Mesenchymal stem cell (in vitro differentiated cells and primary cell): ENCODE measurements around the gene TMEM44.

Experiments
- DNase-seq: peaks from one replicate; pipeline ENCODE4 v3.0.0-alpha.2; 2013
- H2AFZ ChIP-seq: one replicate; pipeline ENCODE4 v1.6.1; 2013; ENCODE audit warnings: low read depth, mild to moderate bottlenecking, control low read depth, inconsistent platforms, low read length, moderate library complexity
- H2AK5ac ChIP-seq: 2 replicates; pipeline ENCODE4 v1.6.1; 2013; ENCODE audit warnings: low read length, moderate library complexity, mild to moderate bottlenecking, inconsistent platforms; ENCODE audit not compliant: severe bottlenecking
- H2BK120ac ChIP-seq: one replicate; pipeline ENCODE4 v1.6.1; 2013; ENCODE audit warnings: low read depth, mild to moderate bottlenecking, inconsistent platforms, low read length, moderate library complexity
- H2BK12ac ChIP-seq, 2 experiments: one replicate each; pipeline ENCODE4 v1.6.1; 2013; ENCODE audit warnings: inconsistent platforms in 2 of 2, low read length in 2 of 2, mild to moderate bottlenecking in 2 of 2, moderate library complexity in 2 of 2, control low read depth in 1 of 2
- H2BK15ac ChIP-seq: one replicate; pipeline ENCODE4 v1.6.1; 2013; ENCODE audit warnings: mild to moderate bottlenecking, low read depth, inconsistent platforms; ENCODE audit not compliant: poor library complexity, severe bottlenecking
- H2BK5ac ChIP-seq: 2 replicates; pipeline ENCODE4 v1.6.1; 2013; ENCODE audit warnings: low read depth, mild to moderate bottlenecking, low read length, control low read depth, inconsistent platforms; ENCODE audit not compliant: poor library complexity, severe bottlenecking
- H3K14ac ChIP-seq, 2 experiments: one replicate each; pipeline ENCODE4 v1.6.1; 2013; ENCODE audit warnings: inconsistent platforms in 2 of 2, low read length in 2 of 2, control low read depth in 1 of 2, mild to moderate bottlenecking in 1 of 2, moderate library complexity in 1 of 2
- H3K18ac ChIP-seq, 2 experiments: one replicate each; pipeline ENCODE4 v1.6.1; 2013; ENCODE audit warnings: inconsistent platforms in 2 of 2, low read length in 2 of 2, control low read depth in 1 of 2, low read depth in 1 of 2, mild to moderate bottlenecking in 1 of 2
- H3K23ac ChIP-seq, 2 experiments: one replicate each; pipeline ENCODE4 v1.6.1; 2013; ENCODE audit warnings: inconsistent platforms in 2 of 2, low read length in 2 of 2, mild to moderate bottlenecking in 2 of 2, moderate library complexity in 2 of 2, control low read depth in 1 of 2
- H3K27ac ChIP-seq: 2 replicates; pipeline ENCODE4 v1.5.1; 2013; ENCODE audit warnings: mild to moderate bottlenecking, moderate library complexity, low read length, control low read depth, inconsistent platforms; ENCODE audit not compliant: poor library complexity, severe bottlenecking
- H3K27me3 ChIP-seq, 2 experiments: 2 replicates each; pipeline versions ENCODE4 v1.6.1 to v1.7.0; 2013; ENCODE audit warnings: low read length in 2 of 2, mild to moderate bottlenecking in 2 of 2, moderate library complexity in 2 of 2, control low read depth in 1 of 2, inconsistent platforms in 1 of 2; ENCODE audit not compliant: control insufficient read depth in 1 of 2, insufficient read depth in 1 of 2
- H3K36me3 ChIP-seq, 2 experiments: 2 replicates each; pipeline versions ENCODE4 v1.6.1 to v1.7.0; 2013; ENCODE audit warnings: low read length in 2 of 2, control low read depth in 1 of 2, inconsistent platforms in 1 of 2, low read depth in 1 of 2, mild to moderate bottlenecking in 1 of 2; ENCODE audit not compliant: insufficient read depth in 2 of 2, control insufficient read depth in 1 of 2
- H3K4ac ChIP-seq, 2 experiments: one replicate each; pipeline ENCODE4 v1.6.1; 2013; ENCODE audit warnings: inconsistent platforms in 2 of 2, low read length in 2 of 2, mild to moderate bottlenecking in 2 of 2, moderate library complexity in 2 of 2, control low read depth in 1 of 2, low read depth in 1 of 2
- H3K4me1 ChIP-seq: 2 replicates; pipeline ENCODE4 v1.6.1; 2013; ENCODE audit warnings: low read depth, low read length, control low read depth; ENCODE audit not compliant: control insufficient read depth, insufficient read depth
- H3K4me2 ChIP-seq: 2 replicates; pipeline ENCODE4 v1.6.1; 2013; ENCODE audit warnings: low read length, mild to moderate bottlenecking, inconsistent platforms; ENCODE audit not compliant: poor library complexity, severe bottlenecking
- H3K4me3 ChIP-seq, 2 experiments: 2 replicates each; pipeline versions ENCODE4 v1.5.1 to v1.7.0; 2013; ENCODE audit warnings: low read length in 2 of 2, mild to moderate bottlenecking in 2 of 2, control low read depth in 1 of 2, low read depth in 1 of 2; ENCODE audit not compliant: insufficient read depth in 1 of 2
- H3K79me1 ChIP-seq: replicated peaks from 2 replicates; pipeline ENCODE4 v1.6.1; 2013; ENCODE audit warnings: mild to moderate bottlenecking, control low read depth, low read length, inconsistent platforms; ENCODE audit not compliant: poor library complexity, severe bottlenecking
- H3K9ac ChIP-seq: 2 replicates; pipeline ENCODE4 v1.7.0; 2013; ENCODE audit warnings: mild to moderate bottlenecking, low read length, moderate library complexity
- H3K9me3 ChIP-seq: 2 replicates; pipeline ENCODE4 v1.7.0; 2013; ENCODE audit warnings: mild to moderate bottlenecking, low read length; ENCODE audit not compliant: control insufficient read depth
- H4K8ac ChIP-seq: one replicate; pipeline ENCODE4 v1.6.1; 2013; ENCODE audit warnings: inconsistent platforms, mild to moderate bottlenecking, low read length, moderate library complexity
- H4K91ac ChIP-seq: one replicate; pipeline ENCODE4 v1.6.1; 2013; ENCODE audit warnings: mild to moderate bottlenecking, low read length, inconsistent platforms
- WGBS: methylation state at CpG from one replicate; pipeline ENCODE4 v1.1.7; 2013; ENCODE audit warnings: mixed read lengths; 5-methylcytosine and 5-hydroxymethylcytosine counted together

Gene TMEM44

DNA sequence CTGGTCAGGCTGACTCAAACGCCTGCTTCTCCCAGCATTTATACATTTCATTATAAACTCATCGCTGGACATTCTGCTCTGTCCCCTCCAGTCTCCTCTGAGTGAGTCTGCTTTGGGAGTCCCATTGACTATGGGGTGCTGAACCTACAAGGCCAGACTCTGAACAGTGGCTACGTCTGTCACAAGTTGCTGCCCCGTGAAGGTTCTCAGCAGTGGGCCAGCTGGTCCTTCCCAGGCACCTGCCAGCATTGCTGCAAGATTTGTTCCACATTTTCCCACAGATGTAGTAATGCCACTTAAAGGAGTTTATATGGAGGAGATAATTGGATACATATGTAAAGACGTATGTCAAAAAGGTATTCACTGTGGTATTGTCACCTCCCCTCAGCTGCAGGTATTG lies 73.7 kb downstream of the TMEM44 start:
- no peak overlapping the region for H3K23ac ChIP-seq
- H2BK5ac ChIP-seq, result no peak overlapping the region
- H4K91ac ChIP-seq, result no peak overlapping the region
- H3K14ac ChIP-seq, result no peak overlapping the region
- H2AFZ ChIP-seq, result no peak overlapping the region
- H3K9ac ChIP-seq, result no peak overlapping the region
- peaks cover 8% of the 10 kb centered on the region for H3K4me1 ChIP-seq
- H2BK120ac ChIP-seq, result peak overlapping the region; percentile 39
- H3K27me3 ChIP-seq, result no peaks in the 10 kb centered on the region
- no peak overlapping the region for H4K8ac ChIP-seq
- no peak overlapping the region for H3K4ac ChIP-seq
- no peak overlapping the region for H3K4me2 ChIP-seq
- DNase-seq, result no peak
- H3K9me3 ChIP-seq, result no peaks in the 10 kb centered on the region
- no peak overlapping the region for H3K4me3 ChIP-seq
- no peak overlapping the region for H2BK12ac ChIP-seq
- no peak overlapping the region for H3K27ac ChIP-seq
- H3K36me3 ChIP-seq, result no peaks in the 10 kb centered on the region
- WGBS, result 97% methylated on average over 5 of the region's 5 CpGs
- peak overlapping the region in 1 of 2 experiments; percentile 30 for H3K18ac ChIP-seq
- no peaks in the 10 kb centered on the region for H3K79me1 ChIP-seq
- H2AK5ac ChIP-seq, result no peak overlapping the region
- H2BK15ac ChIP-seq, result no peak overlapping the region

DNA sequence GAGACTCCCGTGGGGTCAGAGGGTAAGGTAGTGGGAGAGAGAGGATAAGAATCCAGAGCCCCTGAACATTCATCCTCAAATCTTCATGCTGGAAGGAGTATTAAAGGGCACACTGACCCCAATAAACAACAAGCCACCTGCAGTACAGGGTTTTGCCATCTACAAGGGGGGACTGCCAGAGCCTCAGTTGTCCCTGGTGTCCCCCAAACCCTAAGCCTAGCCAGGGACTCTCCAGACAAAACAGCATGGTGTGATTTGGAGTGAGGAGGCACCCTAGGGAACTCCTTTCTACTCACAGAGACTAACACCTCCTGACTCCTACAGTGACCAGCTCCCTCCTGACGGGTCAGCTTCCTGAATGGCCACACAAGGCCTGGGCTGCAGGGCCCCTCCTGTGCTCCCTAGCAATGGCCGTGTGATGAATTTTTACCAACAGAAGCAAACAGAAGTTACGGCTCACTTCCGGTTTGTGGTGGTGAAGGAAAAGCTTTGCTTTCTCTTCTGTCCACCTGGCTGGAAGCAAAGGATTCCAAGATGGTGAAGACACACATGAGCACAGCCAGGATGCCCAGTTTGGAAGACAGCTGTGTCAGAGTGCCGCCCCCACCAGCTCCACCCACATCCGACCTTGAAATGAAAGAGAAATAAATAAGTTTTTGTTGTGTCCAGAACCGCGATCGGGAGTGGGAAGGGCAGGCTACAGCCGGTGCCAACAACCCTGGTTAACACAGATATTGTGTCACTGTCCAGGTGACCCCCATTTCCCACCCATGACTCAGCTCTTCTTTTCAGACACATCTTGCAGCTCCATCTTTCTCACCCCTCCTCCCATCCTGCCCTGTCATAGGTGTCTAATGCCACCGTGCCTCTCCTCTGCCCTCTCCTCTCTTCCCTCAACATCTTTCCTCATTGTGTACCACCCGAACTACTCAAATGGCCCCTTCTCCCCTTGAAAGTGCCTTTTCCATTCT lies 76.8 kb downstream of the TMEM44 start:
- no peak overlapping the region for H3K14ac ChIP-seq

DNA sequence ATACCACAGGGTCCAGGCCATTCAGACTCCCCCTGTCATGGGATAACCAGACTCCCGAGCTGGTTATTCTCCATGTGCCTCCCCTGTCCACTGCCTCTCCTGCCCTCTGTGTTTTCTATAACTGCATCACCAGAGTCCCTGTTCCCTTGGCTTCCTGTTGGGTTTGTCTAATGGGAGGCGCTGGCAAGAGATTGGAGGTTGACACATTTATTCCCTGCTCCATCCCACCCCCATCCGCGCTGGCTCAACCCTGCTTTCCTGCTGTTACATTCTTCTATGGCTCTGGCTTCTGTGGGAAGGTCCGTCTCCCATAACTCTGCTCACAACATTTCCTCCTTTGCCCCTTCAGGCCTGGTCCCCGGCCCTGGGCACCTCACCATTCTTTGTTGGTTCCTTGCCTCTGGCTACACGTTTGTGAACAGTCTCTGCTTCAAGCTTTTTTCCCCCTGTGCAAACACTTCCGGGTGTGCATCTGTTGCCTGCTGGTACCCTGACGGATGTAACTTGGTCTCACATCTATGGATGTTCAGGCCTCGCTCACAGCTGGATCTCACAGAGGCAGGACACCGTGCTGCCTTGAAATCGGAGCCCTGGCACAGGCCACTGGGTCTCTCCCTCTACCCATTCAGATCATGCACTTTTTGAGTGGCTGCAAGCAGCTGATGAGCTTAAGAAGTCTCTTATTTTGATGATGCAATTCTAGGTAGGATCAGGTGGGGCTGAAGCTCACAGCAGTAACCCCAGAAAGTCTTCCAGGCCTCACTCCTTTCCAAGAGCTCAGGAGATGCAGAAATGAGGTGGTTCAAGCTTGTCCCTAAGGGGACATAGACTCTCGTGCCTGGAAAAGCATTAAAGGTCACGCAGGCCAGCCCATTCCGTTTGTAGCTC lies 77.8 kb downstream of the TMEM44 start:
- Histone ChIP-seq H3K79me1 (no peaks in the 10 kb centered on the region), H3K27ac (no peak overlapping the region), H3K14ac (no peak overlapping the region), H3K9me3 (no peaks in the 10 kb centered on the region), H2BK15ac (no peak overlapping the region), H3K4me1 (peaks cover 9% of the 10 kb centered on the region), H2BK5ac (no peak overlapping the region), H3K9ac (no peak overlapping the region), H3K4me3 (no peak overlapping the region), H2AK5ac (no peak overlapping the region), H3K18ac (peak overlapping the region in 1 of 2 experiments; percentile 72), H4K91ac (no peak overlapping the region), H3K4me2 (no peak overlapping the region), H3K36me3 (no peaks in the 10 kb centered on the region), H2BK120ac (no peak overlapping the region), H4K8ac (peak overlapping the region; percentile 21), H3K4ac (no peak overlapping the region), H2BK12ac (peak overlapping the region in 1 of 2 experiments; percentile 9), H2AFZ (peak overlapping the region; percentile 69), H3K27me3 (no peaks in the 10 kb centered on the region), H3K23ac (no peak overlapping the region)
- WGBS, result 86% methylated on average over 15 of the region's 15 CpGs
- DNase-seq, result no peak

More for the DNA sequence above, 76.8 kb downstream of the TMEM44 start:
- no peak overlapping the region for H3K4me3 ChIP-seq
- H3K18ac ChIP-seq, result peak overlapping the region; percentile 72 to 93
- no peak overlapping the region for H3K9ac ChIP-seq
- 76% methylated on average over 10 of the region's 13 CpGs for WGBS
- peak overlapping the region; percentile 29 to 85 for H3K4ac ChIP-seq
- DNase-seq, result peak; percentile 46
- H3K27me3 ChIP-seq, result no peaks in the 10 kb centered on the region
- no peak overlapping the region for H3K4me2 ChIP-seq
- H2AFZ ChIP-seq, result peak overlapping the region; percentile 78
- no peaks in the 10 kb centered on the region for H3K9me3 ChIP-seq
- no peak overlapping the region for H3K23ac ChIP-seq
- peak overlapping the region; percentile 47 for H2AK5ac ChIP-seq
- H4K91ac ChIP-seq, result peak overlapping the region; percentile 64
- H2BK12ac ChIP-seq, result peak overlapping the region; percentile 51 to 62
- H3K27ac ChIP-seq, result no peak overlapping the region
- peaks cover 9% of the 10 kb centered on the region for H3K4me1 ChIP-seq
- H2BK15ac ChIP-seq, result no peak overlapping the region
- no peak overlapping the region for H2BK120ac ChIP-seq
- H4K8ac ChIP-seq, result peak overlapping the region; percentile 75
- H2BK5ac ChIP-seq, result no peak overlapping the region
- H3K36me3 ChIP-seq, result no peaks in the 10 kb centered on the region
- no peaks in the 10 kb centered on the region for H3K79me1 ChIP-seq
